GM12892 (cell line): ENCODE measurements around the gene KIAA0513.

Source experiments
- POLR2A ChIP-seq: IDR thresholded peaks from 2 replicates; pipeline ENCODE4 v1.6.1; 2011; ENCODE audit warnings: low read depth, low read length, control low read depth
- TAF1 ChIP-seq: IDR thresholded peaks from 2 replicates; pipeline ENCODE4 v1.6.1; 2011; ENCODE audit warnings: low read depth, mild to moderate bottlenecking, control low read depth, low read length, borderline replicate concordance

GRCh38 chr16:85067426-85067825, 39.8 kb downstream of the KIAA0513 start:
- TF ChIP-seq POLR2A (no peak), TAF1 (no peak)
